IMR-90 (cell line): Measurements from ENCODE around the gene CDRT15. TPM values are rescaled to one million over a fixed set of nuclear protein-coding genes. Genes with fewer than 3 reads are reported as not detected.

Source experiments
- ATAC-seq: fragments of 200-7000 bp; cut with Tn5 transposase; 2 replicates; pipeline ENCODE4 v1.9.1; 2020; ENCODE audit warnings: low read depth, mild to moderate bottlenecking, moderate library complexity
- BruUV-seq: library from RNA; stranded (reverse); fragments of 400-500 nt; replicated peaks from 2 replicates; lab custom pipeline; 2021; lab: Mats Ljungman, UMichigan
- CTCF ChIA-PET: fragments of 300-600 bp; formaldehyde crosslinking; extraction: SDS; loops from one replicate; lab custom pipeline; 2021; ENCODE audit warnings: antibody characterized with exemption; lab: Yijun Ruan, JAX
- POLR2A ChIA-PET: fragments of 300-600 bp; sonication (Branson Sonifier 250); formaldehyde crosslinking; loops from one replicate; lab custom pipeline; 2022; ENCODE audit warnings: antibody characterized with exemption; ENCODE audit not compliant: unreplicated experiment; lab: Charles Lee
- DNase-seq: peaks from one replicate; pipeline ENCODE4 v3.0.0; 2013
- H2AFZ ChIP-seq: replicated peaks from 2 replicates; pipeline ENCODE3; 2013; ENCODE audit warnings: low read length, mild to moderate bottlenecking; ENCODE audit not compliant: poor library complexity
- H2AK5ac ChIP-seq: 2 replicates; pipeline ENCODE4 v1.6.1; 2013; ENCODE audit warnings: low read depth, low read length, inconsistent platforms
- H2AK9ac ChIP-seq: replicated peaks from 2 replicates; pipeline ENCODE3; 2013; ENCODE audit warnings: mild to moderate bottlenecking, low read depth, low read length, moderate library complexity; ENCODE audit not compliant: poor library complexity
- H2BK120ac ChIP-seq: 2 replicates; pipeline ENCODE4 v1.6.1; 2013; ENCODE audit warnings: low read depth, low read length, inconsistent platforms
- H2BK15ac ChIP-seq: 3 replicates; pipeline ENCODE4 v1.6.1; 2013; ENCODE audit warnings: low read depth, low read length, inconsistent platforms
- H2BK20ac ChIP-seq: 2 replicates; pipeline ENCODE4 v1.6.1; 2013; ENCODE audit warnings: low read depth, mild to moderate bottlenecking, inconsistent platforms, low read length, moderate library complexity
- H2BK5ac ChIP-seq: 2 replicates; pipeline ENCODE4 v1.6.1; 2013; ENCODE audit warnings: mild to moderate bottlenecking, low read depth, low read length, inconsistent platforms; ENCODE audit not compliant: poor library complexity, severe bottlenecking
- H3K14ac ChIP-seq: replicated peaks from 2 replicates; pipeline ENCODE4 v1.6.1; 2013; ENCODE audit warnings: low read depth, low read length, inconsistent platforms
- H3K18ac ChIP-seq: 2 replicates; pipeline ENCODE4 v1.6.1; 2013; ENCODE audit warnings: low read depth, low read length, control low read depth
- H3K23ac ChIP-seq: 2 replicates; pipeline ENCODE4 v1.6.1; 2013; ENCODE audit warnings: low read depth, low read length, inconsistent platforms
- H3K27ac ChIP-seq: 2 replicates; pipeline ENCODE4 v1.5.1; 2013; ENCODE audit warnings: mild to moderate bottlenecking, control low read depth, low read length; ENCODE audit not compliant: insufficient read depth
- H3K27me3 ChIP-seq: 2 replicates; pipeline ENCODE4 v1.6.1; 2013; ENCODE audit warnings: low read length; ENCODE audit not compliant: control insufficient read depth, insufficient read depth
- H3K36me3 ChIP-seq: 2 replicates; pipeline ENCODE4 v1.6.1; 2013; ENCODE audit warnings: low read length, mixed read lengths; ENCODE audit not compliant: control insufficient read depth, insufficient read depth
- H3K4ac ChIP-seq: 2 replicates; pipeline ENCODE4 v1.6.1; 2013; ENCODE audit warnings: low read depth, low read length, inconsistent platforms
- H3K4me1 ChIP-seq: 2 replicates; pipeline ENCODE4 v1.6.1; 2013; ENCODE audit warnings: low read length, mixed read lengths; ENCODE audit not compliant: control insufficient read depth, insufficient read depth
- H3K4me2 ChIP-seq: 2 replicates; pipeline ENCODE4 v1.6.1; 2013; ENCODE audit warnings: low read depth, mild to moderate bottlenecking, control low read depth, low read length, moderate library complexity
- H3K4me3 ChIP-seq: 2 replicates; pipeline ENCODE4 v1.5.1; 2013; ENCODE audit warnings: low read depth, mild to moderate bottlenecking, control low read depth, low read length, moderate library complexity; ENCODE audit not compliant: insufficient read depth
- H3K56ac ChIP-seq: 2 replicates; pipeline ENCODE4 v1.6.1; 2013; ENCODE audit warnings: low read length, inconsistent platforms; ENCODE audit not compliant: insufficient read depth; ENCODE audit errors: extremely low read depth
- H3K79me1 ChIP-seq, 2 experiments: 2 replicates each; pipeline ENCODE4 v1.6.1; 2013; ENCODE audit warnings: low read length in 2 of 2, inconsistent platforms in 1 of 2, low read depth in 1 of 2
- H3K9ac ChIP-seq: 2 replicates; pipeline ENCODE4 v1.6.1; 2013; ENCODE audit warnings: low read depth, low read length, control low read depth
- H3K9me1 ChIP-seq: 2 replicates; pipeline ENCODE4 v1.6.1; 2013; ENCODE audit warnings: low read length, inconsistent platforms; ENCODE audit not compliant: insufficient read depth
- H3K9me3 ChIP-seq: 2 replicates; pipeline ENCODE4 v1.6.1; 2013; ENCODE audit warnings: low read length; ENCODE audit not compliant: control insufficient read depth, insufficient read depth
- H4K20me1 ChIP-seq: 2 replicates; pipeline ENCODE4 v1.6.1; 2013; ENCODE audit warnings: low read length, inconsistent platforms; ENCODE audit not compliant: insufficient read depth
- H4K5ac ChIP-seq: 2 replicates; pipeline ENCODE4 v1.6.1; 2013; ENCODE audit warnings: mild to moderate bottlenecking, low read depth, low read length, control low read depth
- H4K8ac ChIP-seq, 2 experiments: 2 replicates each; pipeline ENCODE4 v1.6.1; 2013; ENCODE audit warnings: low read depth in 2 of 2, low read length in 2 of 2, control low read depth in 1 of 2, inconsistent platforms in 1 of 2
- H4K91ac ChIP-seq: 2 replicates; pipeline ENCODE4 v1.6.1; 2013; ENCODE audit warnings: low read depth, low read length, inconsistent platforms; ENCODE audit not compliant: insufficient read depth
- BHLHE40 ChIP-seq: fragments of 150-350 bp; IDR thresholded peaks from 2 replicates; pipeline ENCODE4 v1.6.1; 2016; ENCODE audit warnings: mild to moderate bottlenecking, low read depth, low read length
- CEBPB ChIP-seq: IDR thresholded peaks from 2 replicates; pipeline ENCODE4 v1.6.1; 2012; ENCODE audit warnings: low read depth, low read length, improper control_type of control experiment
- CHD1 ChIP-seq: IDR thresholded peaks from 2 replicates; pipeline ENCODE4 v1.6.1; 2012; ENCODE audit warnings: low read depth, low read length, improper control_type of control experiment
- ELK1 ChIP-seq: fragments of 150-350 bp; IDR thresholded peaks from 2 replicates; pipeline ENCODE4 v1.6.1; 2016; ENCODE audit warnings: low read depth, mild to moderate bottlenecking, low read length, moderate library complexity, borderline replicate concordance
- MAFK ChIP-seq: IDR thresholded peaks from 2 replicates; pipeline ENCODE4 v1.6.1; 2012; ENCODE audit warnings: low read depth, low read length, improper control_type of control experiment
- MAZ ChIP-seq: IDR thresholded peaks from 2 replicates; pipeline ENCODE4 v1.6.1; 2012; ENCODE audit warnings: low read depth, mild to moderate bottlenecking, low read length, improper control_type of control experiment, moderate library complexity, borderline replicate concordance
- NFE2L2 ChIP-seq: fragments of 150-350 bp; IDR thresholded peaks from 2 replicates; pipeline ENCODE4 v1.6.1; 2016; ENCODE audit warnings: low read depth, mild to moderate bottlenecking, low read length
- RAD21 ChIP-seq: IDR thresholded peaks from 2 replicates; pipeline ENCODE4 v1.6.1; 2012; ENCODE audit warnings: low read length, improper control_type of control experiment
- RCOR1 ChIP-seq: IDR thresholded peaks from 2 replicates; pipeline ENCODE4 v1.6.1; 2012; ENCODE audit warnings: mild to moderate bottlenecking, low read length, improper control_type of control experiment; ENCODE audit not compliant: insufficient replicate concordance
- SMC3 ChIP-seq: fragments of 150-350 bp; IDR thresholded peaks from 2 replicates; pipeline ENCODE4 v1.6.1; 2016; ENCODE audit warnings: low read depth, mild to moderate bottlenecking, antibody characterized with exemption, low read length, moderate library complexity
- WGBS, 2 experiments: methylation state at CpG; one replicate each; pipeline versions ENCODE4 v1.1.5 to v1.1.7; 2013; ENCODE audit warnings: missing lambda C conversion rate in 2 of 2; ENCODE audit not compliant: insufficient read length in 1 of 2; ENCODE audit errors: extremely low coverage in 2 of 2; 5-methylcytosine and 5-hydroxymethylcytosine counted together
- dilution Hi-C: fragments of 300-500 bp; cut with HindIII; formaldehyde crosslinking; loops from one replicate; pipeline ENCODE4 v1.14.3; 2018; ENCODE audit warnings: low sequenced_read_pairs; ENCODE audit not compliant: unreplicated experiment
- in situ Hi-C: fragments of 300-500 bp; cut with MboI; formaldehyde crosslinking; loops from 3 replicates; pipeline ENCODE4 v1.14.3; 2019; ENCODE audit warnings: low sequenced_read_pairs, inconsistent platforms, mixed read lengths
- intact Hi-C: fragments of 100-400 bp; cut with micrococcal nuclease; formaldehyde crosslinking; loops from 2 replicates; pipeline ENCODE4 v1.10.0; 2022
- polyA plus RNA-seq, 3 experiments: library from polyadenylated mRNA; depleted of rRNA; stranded (reverse); fragments of >200 nt; gene quantifications; 2 replicates each; pipeline ENCODE4 v1.2.3, GENCODE V29; 2012; ENCODE audit warnings: low replicate concordance in 1 of 3
- total RNA-seq: library from RNA; depleted of rRNA; stranded (reverse); fragments of >200 nt; gene quantifications from 2 replicates; pipeline ENCODE4 v1.2.3, GENCODE V29; 2012
- TF ChIP-seq, protein P1 (sequence below): conservative IDR thresholded peaks from 2 replicates; pipeline ENCODE4 v1.5.1; 2012; ENCODE audit warnings: mild to moderate bottlenecking, low read depth, low read length, improper control_type of control experiment
- TF ChIP-seq, protein P2 (sequence below): fragments of 150-350 bp; IDR thresholded peaks from 2 replicates; pipeline ENCODE4 v1.6.1; 2017; ENCODE audit warnings: mild to moderate bottlenecking, antibody characterized with exemption, low read length, low read depth

CDRT15 gene
- total and polyA plus RNA-seq, 2 of the 4 experiments (the other 2 are of a cell fraction): not detected

DNA sequence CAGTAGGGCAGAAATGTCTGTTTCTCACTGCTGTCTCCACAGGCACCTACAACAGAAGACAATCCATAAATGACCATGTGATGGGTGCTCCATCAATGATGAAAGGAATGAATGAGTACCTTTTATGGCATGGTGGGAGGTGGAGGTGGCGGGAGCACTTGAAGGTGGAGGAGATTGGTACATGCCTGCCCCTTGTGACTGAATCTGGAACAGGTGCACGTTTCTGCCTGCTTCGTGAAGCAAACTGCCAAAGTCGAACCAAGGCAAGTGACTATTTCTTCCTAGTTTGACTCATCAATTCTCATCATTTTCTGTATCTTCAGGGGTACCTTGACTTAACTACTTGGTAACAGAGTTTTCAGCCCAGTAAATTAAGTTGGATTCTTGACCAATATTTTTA, 25.4 kb downstream of the CDRT15 start:
- Histone ChIP-seq H3K4me1 (no peaks in the 10 kb centered on the region), H3K79me1 (no peaks in the 10 kb centered on the region), H3K9me1 (peaks cover 2% of the 10 kb centered on the region; the same call in 1 of the 2 replicates), H2AK9ac (no peak overlapping the region), H2BK120ac (no peak overlapping the region), H4K5ac (no peak overlapping the region), H3K4ac (no peak overlapping the region), H3K9me3 (peaks cover 4% of the 10 kb centered on the region; the same call in 1 of the 2 replicates), H4K8ac (no peak overlapping the region), H4K20me1 (no peaks in the 10 kb centered on the region), H2AK5ac (no peak overlapping the region), H3K4me2 (no peak overlapping the region), H2BK5ac (no peak overlapping the region), H2AFZ (no peak overlapping the region), H3K27ac (no peak overlapping the region), H2BK15ac (no peak overlapping the region), H3K56ac (no peak overlapping the region), H3K27me3 (no peaks in the 10 kb centered on the region), H3K14ac (no peak overlapping the region), H4K91ac (no peak overlapping the region), H3K4me3 (no peak overlapping the region), H2BK20ac (no peak overlapping the region), H3K9ac (no peak overlapping the region), H3K23ac (no peak overlapping the region), H3K36me3 (peaks cover 8% of the 10 kb centered on the region), H3K18ac (no peak overlapping the region)
- intact Hi-C loops: no loop called here
- in situ Hi-C loops: no loop called here
- dilution Hi-C loops: no loop called here
- ChIA-PET CTCF (no interaction called here), POLR2A (no interaction called here)
- no TSS peak for BruUV-seq
- WGBS, 2 experiments: no CpG with 5 or more reads among the region's 4 CpGs
- DNase-seq (no peak), ATAC-seq (no peak)
- TF ChIP-seq RAD21 (no peak), RCOR1 (no peak), CEBPB (no peak), MAZ (no peak), BHLHE40 (no peak), MAFK (no peak), NFE2L2 (no peak), CHD1 (no peak), ELK1 (no peak), SMC3 (no peak)
- TF ChIP-seq, protein P1, sequence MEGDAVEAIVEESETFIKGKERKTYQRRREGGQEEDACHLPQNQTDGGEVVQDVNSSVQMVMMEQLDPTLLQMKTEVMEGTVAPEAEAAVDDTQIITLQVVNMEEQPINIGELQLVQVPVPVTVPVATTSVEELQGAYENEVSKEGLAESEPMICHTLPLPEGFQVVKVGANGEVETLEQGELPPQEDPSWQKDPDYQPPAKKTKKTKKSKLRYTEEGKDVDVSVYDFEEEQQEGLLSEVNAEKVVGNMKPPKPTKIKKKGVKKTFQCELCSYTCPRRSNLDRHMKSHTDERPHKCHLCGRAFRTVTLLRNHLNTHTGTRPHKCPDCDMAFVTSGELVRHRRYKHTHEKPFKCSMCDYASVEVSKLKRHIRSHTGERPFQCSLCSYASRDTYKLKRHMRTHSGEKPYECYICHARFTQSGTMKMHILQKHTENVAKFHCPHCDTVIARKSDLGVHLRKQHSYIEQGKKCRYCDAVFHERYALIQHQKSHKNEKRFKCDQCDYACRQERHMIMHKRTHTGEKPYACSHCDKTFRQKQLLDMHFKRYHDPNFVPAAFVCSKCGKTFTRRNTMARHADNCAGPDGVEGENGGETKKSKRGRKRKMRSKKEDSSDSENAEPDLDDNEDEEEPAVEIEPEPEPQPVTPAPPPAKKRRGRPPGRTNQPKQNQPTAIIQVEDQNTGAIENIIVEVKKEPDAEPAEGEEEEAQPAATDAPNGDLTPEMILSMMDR: no peak
- TF ChIP-seq, protein P2, sequence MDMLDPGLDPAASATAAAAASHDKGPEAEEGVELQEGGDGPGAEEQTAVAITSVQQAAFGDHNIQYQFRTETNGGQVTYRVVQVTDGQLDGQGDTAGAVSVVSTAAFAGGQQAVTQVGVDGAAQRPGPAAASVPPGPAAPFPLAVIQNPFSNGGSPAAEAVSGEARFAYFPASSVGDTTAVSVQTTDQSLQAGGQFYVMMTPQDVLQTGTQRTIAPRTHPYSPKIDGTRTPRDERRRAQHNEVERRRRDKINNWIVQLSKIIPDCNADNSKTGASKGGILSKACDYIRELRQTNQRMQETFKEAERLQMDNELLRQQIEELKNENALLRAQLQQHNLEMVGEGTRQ: no peak
